K562 (cell line): Measurements from ENCODE around the gene FAM24A. TPM values are rescaled to one million over a fixed set of nuclear protein-coding genes. Genes with fewer than 3 reads are reported as not detected.

Experiments used
- ATAC-seq: fragments of 200-7000 bp; cut with Tn5 transposase; 3 replicates; pipeline ENCODE4 v1.9.1; 2020; ENCODE audit warnings: moderate library complexity
- BruUV-seq: library from RNA; stranded (reverse); fragments of 400-500 nt; replicated peaks from 2 replicates; lab custom pipeline; 2021; lab: Mats Ljungman, UMichigan
- CTCF ChIA-PET: fragments of 300-600 bp; formaldehyde crosslinking; extraction: SDS; loops from one replicate; lab custom pipeline; 2021; ENCODE audit warnings: low intra/inter-chr PET ratio; lab: Yijun Ruan, JAX
- POLR2A ChIA-PET: fragments of 300-600, 350-650 bp; sonication (Branson Sonifier 250); formaldehyde crosslinking; extraction: SDS; loops from one replicate; lab custom pipeline; 2021; ENCODE audit warnings: antibody characterized with exemption, inconsistent platforms; lab: Yijun Ruan, JAX
- DNase-seq, 4 experiments: peaks; one replicate each; pipeline versions ENCODE4 v3.0.0 to v3.0.0-alpha.2; 2011 to 2018; ENCODE audit warnings: low spot score in 3 of 4, mixed read lengths in 3 of 4; ENCODE audit errors: extremely low read depth in 1 of 4
- FAIRE-seq: peaks from 2 replicates; lab custom pipeline; 2011; peaks lifted over from hg19 to GRCh38; lab: Jason Lieb, UNC
- H2AFZ ChIP-seq: 2 replicates; pipeline ENCODE4 v1.6.0; 2011; ENCODE audit warnings: low read depth, low read length, control low read depth, inconsistent platforms
- H3K27ac ChIP-seq: fragments of 200-600 bp; 3 replicates; pipeline ENCODE4 v1.8.0; 2011; ENCODE audit warnings: low read depth, mild to moderate bottlenecking, control low read depth, inconsistent platforms, low read length, moderate library complexity, mixed read lengths; ENCODE audit errors: extremely low read depth
- H3K27me3 ChIP-seq, 2 experiments: fragments of 300-600 bp in 1 of 2; 2 replicates in 1 of 2; 3 replicates in 1 of 2; pipeline versions ENCODE4 v1.6.0 to v1.8.0; 2011; ENCODE audit warnings: inconsistent platforms in 2 of 2, low read length in 2 of 2, mild to moderate bottlenecking in 1 of 2, mixed read lengths in 1 of 2, moderate library complexity in 1 of 2; ENCODE audit not compliant: control insufficient read depth in 2 of 2, insufficient read depth in 2 of 2
- H3K36me3 ChIP-seq: fragments of 300-600 bp; 3 replicates; pipeline ENCODE4 v1.8.0; 2011; ENCODE audit warnings: mild to moderate bottlenecking, low read length, inconsistent platforms; ENCODE audit not compliant: control insufficient read depth, insufficient read depth
- H3K4me1 ChIP-seq, 2 experiments: fragments of 200-600 bp in 1 of 2; replicated peaks in 1 of 2; 2 replicates in 1 of 2; 3 replicates in 1 of 2; pipeline versions ENCODE4 v1.5.1 to v1.8.0; 2011; ENCODE audit warnings: inconsistent platforms in 2 of 2, low read length in 2 of 2, mild to moderate bottlenecking in 1 of 2, mixed read lengths in 1 of 2, moderate library complexity in 1 of 2; ENCODE audit not compliant: control insufficient read depth in 2 of 2, insufficient read depth in 2 of 2
- H3K4me2 ChIP-seq: 2 replicates; pipeline ENCODE4 v1.6.1; 2011; ENCODE audit warnings: low read length, control low read depth, inconsistent platforms, mixed read lengths; ENCODE audit not compliant: insufficient read depth
- H3K4me3 ChIP-seq: fragments of 200-600 bp; sonication (generic), shearing (Covaris generic); 2 replicates; pipeline ENCODE4 v1.5.1; 2016; ENCODE audit warnings: control low read depth, inconsistent platforms
- H3K79me2 ChIP-seq: fragments of 200-600 bp; 3 replicates; pipeline ENCODE4 v1.8.0; 2011; ENCODE audit warnings: low read length, inconsistent platforms; ENCODE audit not compliant: control insufficient read depth, insufficient read depth
- H3K9ac ChIP-seq, 2 experiments: 2 replicates each; pipeline versions ENCODE4 v1.6.0 to v1.6.1; 2011; ENCODE audit warnings: low read depth in 2 of 2, low read length in 2 of 2, control low read depth in 1 of 2, inconsistent platforms in 1 of 2, mild to moderate bottlenecking in 1 of 2, mixed read lengths in 1 of 2; ENCODE audit not compliant: insufficient read depth in 1 of 2
- H3K9me1 ChIP-seq: one replicate; pipeline ENCODE4 v1.6.0; 2011; ENCODE audit warnings: inconsistent platforms, mild to moderate bottlenecking, low read length, moderate library complexity; ENCODE audit not compliant: control insufficient read depth, insufficient read depth
- H3K9me3 ChIP-seq: replicated peaks from 2 replicates; pipeline ENCODE4 v1.5.1; 2011; ENCODE audit warnings: low read depth, low read length, inconsistent platforms; ENCODE audit not compliant: control insufficient read depth, insufficient read depth
- H4K20me1 ChIP-seq: replicated peaks from 2 replicates; pipeline ENCODE4 v1.6.1; 2011; ENCODE audit warnings: low read length, inconsistent platforms, mixed read lengths; ENCODE audit not compliant: control insufficient read depth, insufficient read depth
- BCLAF1 ChIP-seq, 2 experiments: fragments of 450-650 bp in 1 of 2; IDR thresholded peaks; 2 replicates each; pipeline ENCODE4 v1.6.1; 2011 to 2017; ENCODE audit warnings: low read depth in 2 of 2, antibody characterized with exemption in 1 of 2, borderline replicate concordance in 1 of 2, low read length in 1 of 2, mild to moderate bottlenecking in 1 of 2, mixed read lengths in 1 of 2; ENCODE audit not compliant: control insufficient read depth in 1 of 2
- MAFG ChIP-seq: fragments of 450-650 bp; conservative IDR thresholded peaks from 2 replicates; pipeline ENCODE4 v1.6.1; 2016; ENCODE audit warnings: missing genetic modification characterization, missing compliant biosample characterization
- WGBS: fragments of 100-300 bp; shearing (Covaris generic); methylation state at CpG from one replicate; pipeline ENCODE4 v1.1.6; 2016; ENCODE audit warnings: low coverage, mixed read lengths; ENCODE audit not compliant: insufficient coverage; ENCODE audit errors: missing lambda C conversion rate; 5-methylcytosine and 5-hydroxymethylcytosine counted together
- in situ Hi-C: fragments of 300-500 bp; cut with MboI; formaldehyde crosslinking; loops from 4 replicates; pipeline ENCODE4 v1.15.0; 2018; ENCODE audit warnings: inconsistent platforms, mixed read lengths
- intact Hi-C: fragments of 100-400 bp; cut with micrococcal nuclease; formaldehyde crosslinking; loops from 2 replicates; pipeline ENCODE4 v1.14.2; 2022
- polyA plus RNA-seq, 8 experiments: library from polyadenylated mRNA; depleted of rRNA in 4 of 8; stranded (reverse) in 5 of 8; unstranded in 3 of 8; fragments of >200 nt; fragmentation: Nextera tagmentation in 2 of 8; fragmentation: Illumina TruSeq in 1 of 8; extraction: Ambion mirVana in 2 of 8; extraction: Trizol in 1 of 8; gene quantifications; 2 replicates each; pipeline versions ENCODE4 v1.2.1 to v1.2.3, GENCODE V29; 2011 to 2014; ENCODE audit warnings: inconsistent platforms in 1 of 8, missing spikeins in 1 of 8
- total RNA-seq, 7 experiments: library from RNA; depleted of rRNA in 6 of 7; stranded (reverse); fragments of >200 nt in 6 of 7; fragmentation: Illumina TruSeq in 2 of 7; extraction: Trizol in 2 of 7; gene quantifications; 2 replicates each; pipeline versions ENCODE4 v1.2.1 to v1.2.3, GENCODE V29; 2011 to 2021; ENCODE audit warnings: low replicate concordance in 1 of 7

The FAM24A gene
- total and polyA plus RNA-seq, 9 of the 15 experiments (the other 6 are each of a cell fraction or from before 2014, with no cell fraction given): not detected

DNA sequence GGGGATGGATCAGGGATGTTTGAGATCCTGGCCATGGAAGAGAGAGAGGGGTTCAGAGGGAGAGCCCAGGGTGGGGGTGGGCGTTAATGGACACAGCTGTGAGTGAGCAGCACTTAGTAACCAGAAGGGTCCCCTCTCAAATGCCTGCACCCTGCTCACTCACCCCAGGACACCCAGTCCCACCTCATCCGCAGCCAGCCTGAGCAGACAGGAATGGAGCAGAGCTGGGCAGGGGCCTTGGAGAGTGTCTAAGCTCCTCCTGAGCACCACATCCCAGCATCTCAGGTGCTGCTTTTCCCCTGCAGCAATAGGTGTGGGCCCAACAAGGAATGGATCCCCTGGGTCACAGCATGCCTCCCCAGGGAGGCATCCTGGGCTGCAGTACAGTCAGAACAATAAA lies 5.3 kb downstream of the FAM24A start:
- Histone ChIP-seq H3K9me3 (no peaks in the 10 kb centered on the region), H3K27ac (no peak overlapping the region), H3K4me2 (no peak overlapping the region), H3K79me2 (no peaks in the 10 kb centered on the region; the same call in 2 of the 3 replicates), H3K4me3 (no peak overlapping the region), H3K4me1 (no peaks in the 10 kb centered on the region), H3K9me1 (no peaks in the 10 kb centered on the region), H3K27me3 (no peaks in the 10 kb centered on the region), H4K20me1 (no peaks in the 10 kb centered on the region), H3K9ac (no peak overlapping the region), H2AFZ (no peak overlapping the region), H3K36me3 (no peaks in the 10 kb centered on the region)
- in situ Hi-C loops (no loop called here), intact Hi-C loops (no loop called here)
- WGBS: no CpG with 5 or more reads among the region's 2 CpGs
- FAIRE-seq: no peak
- no peak for ATAC-seq
- POLR2A ChIA-PET: interaction anchor here (0.6 kb wide), 1 partner anchor 61 kb away, joined by 3 read pairs; no protein-coding TSS in a partner anchor
- BruUV-seq: no TSS peak
- DNase-seq: no peak
- CTCF ChIA-PET: no interaction called here
- TF ChIP-seq BCLAF1 (IDR thresholded peaks at IDR 0.05; ENCODE audit: borderline replicate concordance in 1 of 2, control insufficient read depth in 1 of 2, low read depth in 2 of 2, low read length in 1 of 2) (no peak), MAFG (tag) (no peak)
- TF ChIP-seq, all 486 proteins: peak for 0
